B cell (primary cell): ENCODE results near the gene IKZF1. TPM values are rescaled to one million over a fixed set of nuclear protein-coding genes. Genes with fewer than 3 reads are reported as not detected.

Source experiments
- ATAC-seq: fragments of 200-7000 bp; cut with Tn5 transposase; one replicate; pipeline ENCODE4 v1.10.0; 2021; ENCODE audit warnings: low read depth, mild to moderate bottlenecking, moderate number of reproducible peaks, moderate library complexity
- CTCF ChIA-PET: fragments of 350-600 bp; sonication (Branson Sonifier 250); formaldehyde crosslinking; loops from one replicate; lab custom pipeline; 2021; ENCODE audit warnings: antibody characterized with exemption, inconsistent platforms; lab: Charles Lee
- POLR2A ChIA-PET: fragments of 350-600 bp; sonication (Branson Sonifier 250); formaldehyde crosslinking; loops from one replicate; lab custom pipeline; 2021; ENCODE audit warnings: antibody characterized with exemption; lab: Charles Lee
- DNase-seq: peaks from one replicate; pipeline ENCODE4 v3.0.0; 2013
- H2AFZ ChIP-seq: 2 replicates; pipeline ENCODE4 v1.6.1; 2012; ENCODE audit warnings: mild to moderate bottlenecking, low read depth, low read length; ENCODE audit not compliant: insufficient read depth, poor library complexity, severe bottlenecking
- H3K27ac ChIP-seq, 2 donors: 1 replicate in 1 of 2; 2 replicates in 1 of 2; pipeline ENCODE4 v1.5.1; 2012 to 2013; ENCODE audit warnings: low read length in 2 of 2, mild to moderate bottlenecking in 2 of 2, moderate library complexity in 1 of 2
- H3K27me3 ChIP-seq, 4 experiments: fragments of 200-600 bp in 1 of 4; sonication (generic) in 1 of 4; replicated peaks in 1 of 4; 1 replicate in 2 of 4; 2 replicates in 2 of 4; pipeline versions ENCODE4 v1.6.1 to v1.7.0; 2013 to 2016; ENCODE audit warnings: low read length in 3 of 4, mild to moderate bottlenecking in 2 of 4, mixed read lengths in 1 of 4, moderate library complexity in 1 of 4; ENCODE audit not compliant: insufficient read depth in 4 of 4, control insufficient read depth in 3 of 4; ENCODE audit errors: control extremely low read depth in 1 of 4
- H3K36me3 ChIP-seq, 2 experiments: replicated peaks in 1 of 2; 1 replicate in 1 of 2; 2 replicates in 1 of 2; pipeline versions ENCODE4 v1.6.1 to v1.7.1; 2013; ENCODE audit warnings: low read length in 1 of 2; ENCODE audit not compliant: insufficient read depth in 2 of 2, control insufficient read depth in 1 of 2; ENCODE audit errors: control extremely low read depth in 1 of 2, extremely low read depth in 1 of 2
- H3K4me1 ChIP-seq, 2 donors: fragments of 200-600 bp in 1 of 2; sonication (generic) in 1 of 2; 1 replicate in 1 of 2; 2 replicates in 1 of 2; pipeline versions ENCODE4 v1.5.1 to v1.6.1; 2013 to 2017; ENCODE audit warnings: low read length in 2 of 2; ENCODE audit not compliant: control insufficient read depth in 2 of 2, insufficient read depth in 2 of 2
- H3K4me2 ChIP-seq: replicated peaks from 2 replicates; pipeline ENCODE3; 2012; ENCODE audit warnings: mild to moderate bottlenecking, low read depth, low read length; ENCODE audit not compliant: poor library complexity, severe bottlenecking
- H3K4me3 ChIP-seq, 5 experiments: fragments of 200-600 bp in 1 of 5; sonication (generic) in 1 of 5; 1 replicate in 3 of 5; 2 replicates in 2 of 5; pipeline versions ENCODE4 v1.5.1 to v1.7.0; 2011 to 2016; ENCODE audit warnings: low read length in 4 of 5, mild to moderate bottlenecking in 4 of 5, low read depth in 2 of 5, control low read depth in 1 of 5, moderate library complexity in 1 of 5; ENCODE audit not compliant: insufficient read depth in 1 of 5; ENCODE audit errors: control extremely low read depth in 1 of 5, extremely low read depth in 1 of 5
- H3K79me2 ChIP-seq: fragments of 200-600 bp; sonication (generic); one replicate; pipeline ENCODE4 v1.6.0; 2016; ENCODE audit warnings: low read length; ENCODE audit not compliant: control insufficient read depth, insufficient read depth
- H3K9ac ChIP-seq: fragments of 200-600 bp; sonication (generic); 2 replicates; pipeline ENCODE4 v1.6.1; 2017; ENCODE audit warnings: mild to moderate bottlenecking, low read length, moderate library complexity
- H3K9me3 ChIP-seq, 3 donors: one replicate each; pipeline versions ENCODE4 v1.6.1 to v1.7.1; 2013; ENCODE audit warnings: low read length in 2 of 3; ENCODE audit not compliant: control insufficient read depth in 2 of 3, insufficient read depth in 1 of 3; ENCODE audit errors: control extremely low read depth in 1 of 3
- H4K20me1 ChIP-seq: 2 replicates; pipeline ENCODE4 v1.6.0; 2012; ENCODE audit warnings: mild to moderate bottlenecking, low read length; ENCODE audit not compliant: insufficient read depth, control insufficient read depth, poor library complexity, severe bottlenecking
- H3K27ac Mint-ChIP-seq: one replicate; pipeline ENCODE4 v1.8.0; 2021; ENCODE audit warnings: mixed read lengths
- H3K27me3 Mint-ChIP-seq: one replicate; pipeline ENCODE4 v1.8.0; 2021; ENCODE audit warnings: mixed read lengths
- H3K4me1 Mint-ChIP-seq: one replicate; pipeline ENCODE4 v1.8.0; 2021; ENCODE audit warnings: mixed read lengths
- H3K4me3 Mint-ChIP-seq: one replicate; pipeline ENCODE4 v1.8.0; 2021; ENCODE audit warnings: mixed read lengths
- H3K9me3 Mint-ChIP-seq: one replicate; pipeline ENCODE4 v1.8.0; 2022; ENCODE audit warnings: mixed read lengths; ENCODE audit not compliant: insufficient read depth
- EZH2 ChIP-seq: IDR thresholded peaks from 2 replicates; pipeline ENCODE4 v1.6.1; 2012; ENCODE audit warnings: borderline replicate concordance, low read depth, mild to moderate bottlenecking, moderate library complexity, low read length; ENCODE audit not compliant: insufficient read depth, poor library complexity, severe bottlenecking
- whole genome bisulfite sequencing: methylation state at CpG from one replicate; pipeline ENCODE4 v1.1.5; 2013; ENCODE audit warnings: missing lambda C conversion rate; ENCODE audit not compliant: insufficient coverage; 5-methylcytosine and 5-hydroxymethylcytosine counted together
- intact Hi-C: fragments of 100-400 bp; cut with micrococcal nuclease; formaldehyde crosslinking; loops from one replicate; pipeline ENCODE4 v1.10.0; 2022
- polyA plus RNA-seq: library from polyadenylated mRNA; depleted of rRNA; stranded (reverse); fragments of >200 nt; gene quantifications from 2 replicates; pipeline ENCODE4 v1.2.3, GENCODE V29; 2012
- total RNA-seq, 2 donors: library from RNA; stranded (reverse); fragments of 120-200 nt in 1 of 2; gene quantifications; 1 replicate in 1 of 2; 2 replicates in 1 of 2; pipeline versions ENCODE4 v1.2.3 to v1.2.4, GENCODE V29; 2013 to 2022
- TF ChIP-seq, protein P1 (sequence below): fragments of 200-600 bp; IDR thresholded peaks from one replicate; pipeline ENCODE4 v1.8.0; 2022; ENCODE audit warnings: antibody characterized with exemption, mild to moderate bottlenecking

Gene IKZF1
- total and polyA plus RNA-seq, 2 donors (not counting 1 experiment from before 2014, with no cell fraction given) = 199 to 254 TPM

DNA sequence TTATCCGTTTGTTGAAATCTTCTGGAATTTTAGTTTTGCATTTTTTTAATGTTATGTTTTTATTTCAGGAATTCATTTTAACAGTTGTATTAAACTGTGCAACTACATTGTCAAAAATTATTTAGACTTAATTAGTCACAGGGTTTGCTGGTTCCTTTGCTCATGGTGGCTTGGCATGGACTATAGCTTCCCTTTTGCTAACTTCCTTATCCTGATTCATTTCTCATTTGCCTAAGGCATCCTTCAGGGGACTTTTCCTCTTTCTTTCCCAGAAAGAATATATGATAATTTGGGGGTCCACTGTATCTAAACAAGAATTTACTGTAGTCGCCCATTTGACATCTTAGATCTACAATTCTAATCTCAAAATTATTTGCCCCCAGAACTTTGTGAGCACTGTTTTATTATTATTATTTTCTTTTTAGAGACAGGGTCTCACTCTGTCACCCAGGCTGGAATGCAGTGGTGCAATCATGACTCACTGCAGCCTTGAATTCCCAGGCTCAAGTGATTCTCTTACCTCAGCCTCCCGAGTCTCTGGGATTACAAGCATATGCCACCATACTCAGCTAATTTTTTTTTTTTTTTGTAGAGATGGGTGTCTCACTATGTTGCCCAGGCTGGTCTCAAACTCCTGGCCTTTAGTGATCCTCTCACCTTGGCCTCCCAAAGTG, 131.8 kb downstream of the IKZF1 start:
- Histone ChIP-seq H2AFZ (no peak overlapping the region), H3K9me3 (no peaks in the 10 kb centered on the region), H3K27ac (no peak overlapping the region), H3K79me2 (no peaks in the 10 kb centered on the region), H3K9ac (no peak overlapping the region), H3K4me1 (no peaks in the 10 kb centered on the region), H3K4me2 (no peak overlapping the region), H3K27me3 (no peaks in the 10 kb centered on the region), H4K20me1 (no peaks in the 10 kb centered on the region), H3K36me3 (peaks cover 9 to 13% of the 10 kb centered on the region in 2 experiments), H3K4me3 (no peak overlapping the region)
- peaks cover 2% of the 10 kb centered on the region for H3K9me3 Mint-ChIP-seq
- ATAC-seq = no peak
- POLR2A ChIA-PET = no interaction called here
- TF ChIP-seq, protein P1, sequence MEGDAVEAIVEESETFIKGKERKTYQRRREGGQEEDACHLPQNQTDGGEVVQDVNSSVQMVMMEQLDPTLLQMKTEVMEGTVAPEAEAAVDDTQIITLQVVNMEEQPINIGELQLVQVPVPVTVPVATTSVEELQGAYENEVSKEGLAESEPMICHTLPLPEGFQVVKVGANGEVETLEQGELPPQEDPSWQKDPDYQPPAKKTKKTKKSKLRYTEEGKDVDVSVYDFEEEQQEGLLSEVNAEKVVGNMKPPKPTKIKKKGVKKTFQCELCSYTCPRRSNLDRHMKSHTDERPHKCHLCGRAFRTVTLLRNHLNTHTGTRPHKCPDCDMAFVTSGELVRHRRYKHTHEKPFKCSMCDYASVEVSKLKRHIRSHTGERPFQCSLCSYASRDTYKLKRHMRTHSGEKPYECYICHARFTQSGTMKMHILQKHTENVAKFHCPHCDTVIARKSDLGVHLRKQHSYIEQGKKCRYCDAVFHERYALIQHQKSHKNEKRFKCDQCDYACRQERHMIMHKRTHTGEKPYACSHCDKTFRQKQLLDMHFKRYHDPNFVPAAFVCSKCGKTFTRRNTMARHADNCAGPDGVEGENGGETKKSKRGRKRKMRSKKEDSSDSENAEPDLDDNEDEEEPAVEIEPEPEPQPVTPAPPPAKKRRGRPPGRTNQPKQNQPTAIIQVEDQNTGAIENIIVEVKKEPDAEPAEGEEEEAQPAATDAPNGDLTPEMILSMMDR = no peak
- TF ChIP-seq EZH2 = no peak
- intact Hi-C loops = no loop called here
- CTCF ChIA-PET = interaction anchor here (2.3 kb wide), 1 partner anchor 231 kb away, joined by 10 read pairs; no protein-coding TSS in a partner anchor
- no peaks in the 10 kb centered on the region for H3K27me3 Mint-ChIP-seq
- no CpG with 5 or more reads among the region's 3 CpGs for WGBS
- no peaks in the 10 kb centered on the region for H3K4me1 Mint-ChIP-seq
- no peak overlapping the region for H3K4me3 Mint-ChIP-seq
- no peak overlapping the region for H3K27ac Mint-ChIP-seq
- no peak for DNase-seq

DNA sequence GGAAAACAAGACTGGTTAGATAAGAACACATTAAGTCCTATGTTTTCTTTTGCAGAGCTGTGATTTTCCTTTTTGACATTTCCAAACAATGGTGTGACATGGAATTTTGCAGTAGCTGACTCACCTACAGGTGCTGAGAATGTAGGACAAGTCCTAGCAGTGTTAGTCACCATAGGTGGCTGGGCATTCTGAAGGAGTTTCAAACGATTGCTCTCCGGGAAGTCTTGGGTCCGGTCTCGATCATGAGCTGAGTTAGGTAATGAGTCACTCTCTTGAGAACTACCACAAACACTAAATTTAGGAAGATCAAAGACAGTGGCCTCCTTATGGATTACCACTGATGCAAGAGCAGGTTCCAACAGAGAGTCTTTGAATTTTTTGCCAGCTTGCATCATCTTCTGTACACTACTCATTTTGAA, 142.0 kb downstream of the IKZF1 start:
- ChIA-PET CTCF (interaction anchor here (1.2 to 2.3 kb wide), 2 partner anchors 241 to 304 kb away, joined by 4 to 9 read pairs; no protein-coding TSS in a partner anchor), POLR2A (no interaction called here)
- H3K9me3 Mint-ChIP-seq = no peaks in the 10 kb centered on the region
- no peak for DNase-seq
- peaks cover 17 to 19% of the 10 kb centered on the region in 2 donors for H3K4me1 ChIP-seq
- H2AFZ ChIP-seq = no peak overlapping the region
- H4K20me1 ChIP-seq = no peaks in the 10 kb centered on the region
- no peak overlapping the region for H3K4me3 Mint-ChIP-seq
- TF ChIP-seq EZH2 = no peak
- TF ChIP-seq, protein P1 = no peak
- H3K9me3 ChIP-seq = no peaks in the 10 kb centered on the region
- no peak overlapping the region for H3K4me2 ChIP-seq
- intact Hi-C loops = no loop called here
- H3K27me3 ChIP-seq = no peaks in the 10 kb centered on the region
- peaks cover 25% of the 10 kb centered on the region for H3K4me1 Mint-ChIP-seq
- H3K27ac Mint-ChIP-seq = no peak overlapping the region
- H3K27ac ChIP-seq = no peak overlapping the region
- no peak overlapping the region for H3K4me3 ChIP-seq
- ATAC-seq = no peak
- H3K36me3 ChIP-seq = peaks cover 0 to 23% of the 10 kb centered on the region in 2 experiments
- H3K79me2 ChIP-seq = peaks cover 17% of the 10 kb centered on the region
- H3K9ac ChIP-seq = no peak overlapping the region
- no peaks in the 10 kb centered on the region for H3K27me3 Mint-ChIP-seq
- WGBS = 83% methylated on average over 2 of the region's 4 CpGs
